Stromal cell of bone marrow (primary cell): ENCODE measurements around the gene RBM10.

Experiments used
- DNase-seq: peaks from one replicate; pipeline ENCODE4 v3.0.0-alpha.2; 2012; ENCODE audit warnings: low read depth

The RBM10 gene

GRCh38 chrX:47146936-47147859 lies 2.2 kb downstream of the RBM10 start:
- no peak for DNase-seq

- no peak for DNase-seq
Measured at GRCh38 chrX:47148946-47149345, 3.9 kb downstream of the RBM10 start.

GRCh38 chrX:47151435-47151834 lies 6.4 kb downstream of the RBM10 start:
- no peak for DNase-seq

- DNase-seq, result no peak
Measured at GRCh38 chrX:47156611-47157520, 11.8 kb downstream of the RBM10 start.

- no peak for DNase-seq
Measured at GRCh38 chrX:47158131-47158530, 13.1 kb downstream of the RBM10 start.

DNA sequence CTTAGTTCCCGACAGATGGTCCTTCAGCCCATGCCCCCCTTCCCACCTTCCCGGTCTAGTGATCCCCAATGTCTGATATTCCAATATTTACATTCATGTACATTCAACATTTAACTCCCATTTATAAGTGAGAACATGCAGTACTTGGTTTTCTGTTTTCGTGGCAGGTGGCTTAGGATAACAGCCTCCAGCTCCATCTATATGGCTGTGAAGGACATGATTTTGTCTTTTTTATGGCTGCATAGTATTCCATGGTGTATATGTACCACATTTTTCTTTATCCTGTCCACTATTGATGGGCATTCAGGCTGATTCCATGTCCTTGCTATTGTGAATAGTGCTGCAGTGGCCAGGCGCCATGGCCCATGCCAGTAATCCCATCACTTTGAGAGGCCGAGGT lies 13.8 kb downstream of the RBM10 start:
- DNase-seq, result no peak

DNA sequence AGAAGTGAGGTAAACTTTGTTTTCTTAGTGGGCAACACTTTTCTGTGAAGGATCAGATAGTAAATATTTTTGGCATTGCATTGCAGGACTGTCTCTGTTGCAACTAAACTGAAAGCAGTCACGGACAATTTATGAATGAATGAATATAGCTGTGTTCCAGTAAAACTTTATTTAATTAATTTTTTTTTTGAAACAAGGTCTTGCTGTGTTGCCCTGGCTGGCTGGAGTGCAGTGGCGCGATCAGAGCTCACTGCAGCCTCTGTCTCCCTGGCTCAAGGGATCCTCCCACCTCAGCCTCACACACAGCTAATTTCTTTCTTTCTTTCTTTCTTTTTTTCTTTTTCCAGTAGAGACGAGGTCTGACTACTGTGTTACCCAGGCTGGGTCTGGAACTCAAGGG lies 15.8 kb downstream of the RBM10 start:
- DNase-seq, result no peak

DNA sequence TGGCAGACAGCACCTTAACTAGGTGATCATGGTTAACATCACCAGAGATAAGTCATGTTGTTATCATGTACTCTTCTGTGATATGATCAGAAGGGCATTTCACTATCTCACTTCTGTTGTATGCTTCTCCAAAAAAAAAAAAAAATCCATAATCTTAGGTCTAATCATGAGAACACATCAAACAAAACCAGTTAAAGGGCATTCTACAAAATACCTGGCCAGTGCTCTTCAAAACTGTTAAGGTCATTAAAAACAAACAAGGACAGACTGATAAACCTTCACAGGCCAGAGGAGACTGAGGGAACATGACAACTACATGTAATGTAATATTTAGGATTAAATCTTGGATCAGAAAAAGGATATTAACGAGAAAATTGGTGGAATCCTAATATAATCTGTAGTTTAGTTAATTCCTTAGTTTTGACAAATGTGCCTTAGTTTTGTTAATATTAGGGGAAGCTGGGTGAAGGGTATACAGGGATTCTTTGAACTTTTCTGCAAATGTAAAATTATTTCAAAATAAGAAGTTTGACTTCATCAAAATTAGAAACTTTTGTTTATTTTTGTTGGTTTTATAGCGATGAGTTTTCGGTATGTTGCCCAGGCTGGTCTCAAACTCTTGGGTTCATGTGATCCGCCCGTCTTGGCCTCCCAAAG lies 18.0 kb downstream of the RBM10 start:
- no peak for DNase-seq

- no peak for DNase-seq
Measured at GRCh38 chrX:47164420-47164819, 19.4 kb downstream of the RBM10 start.

DNA sequence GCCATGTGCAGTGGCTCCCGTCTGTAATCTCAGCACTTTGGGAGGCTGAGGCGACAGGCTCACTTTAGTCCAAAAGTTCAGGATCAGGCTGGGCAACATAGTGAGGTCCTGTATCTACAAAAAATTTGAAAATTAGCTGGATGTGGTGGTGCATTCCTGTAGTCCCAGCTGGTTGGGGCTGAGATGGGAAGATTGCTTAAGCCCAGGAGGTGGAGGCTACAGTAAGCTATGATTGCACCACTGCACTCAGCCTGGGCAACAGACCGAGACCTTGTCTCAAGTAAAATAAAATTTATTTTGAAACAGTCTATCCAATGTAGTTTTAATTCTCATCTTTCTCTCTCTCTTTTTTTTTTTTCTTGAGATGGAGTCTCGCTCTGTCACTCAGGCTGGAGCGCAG lies 21.1 kb downstream of the RBM10 start:
- no peak for DNase-seq

- no peak for DNase-seq
Measured at GRCh38 chrX:47168495-47169073, 23.6 kb downstream of the RBM10 start.

DNA sequence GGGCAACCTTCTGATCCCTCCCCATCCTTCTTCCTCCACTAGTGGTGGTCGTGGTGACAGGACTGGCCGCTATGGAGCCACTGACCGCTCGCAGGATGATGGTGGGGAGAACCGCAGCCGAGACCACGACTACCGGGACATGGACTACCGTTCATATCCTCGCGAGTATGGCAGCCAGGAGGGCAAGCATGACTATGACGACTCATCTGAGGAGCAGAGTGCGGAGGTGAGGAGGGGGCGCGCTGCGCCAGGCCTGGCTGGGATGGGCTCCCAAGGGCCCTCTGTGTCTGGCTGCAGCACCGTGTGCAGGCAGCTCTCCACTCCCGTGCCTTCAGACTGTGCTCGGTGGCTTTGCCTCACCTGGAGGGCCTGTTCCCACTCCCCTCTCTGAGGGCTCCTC lies 24.3 kb downstream of the RBM10 start:
- DNase-seq, result no peak

GRCh38 chrX:47169726-47170515 lies 24.9 kb downstream of the RBM10 start:
- DNase-seq, result no peak

- DNase-seq, result no peak
Measured at GRCh38 chrX:47170861-47171692, 26.1 kb downstream of the RBM10 start.

GRCh38 chrX:47171996-47172395 lies 27.0 kb downstream of the RBM10 start:
- no peak for DNase-seq

DNA sequence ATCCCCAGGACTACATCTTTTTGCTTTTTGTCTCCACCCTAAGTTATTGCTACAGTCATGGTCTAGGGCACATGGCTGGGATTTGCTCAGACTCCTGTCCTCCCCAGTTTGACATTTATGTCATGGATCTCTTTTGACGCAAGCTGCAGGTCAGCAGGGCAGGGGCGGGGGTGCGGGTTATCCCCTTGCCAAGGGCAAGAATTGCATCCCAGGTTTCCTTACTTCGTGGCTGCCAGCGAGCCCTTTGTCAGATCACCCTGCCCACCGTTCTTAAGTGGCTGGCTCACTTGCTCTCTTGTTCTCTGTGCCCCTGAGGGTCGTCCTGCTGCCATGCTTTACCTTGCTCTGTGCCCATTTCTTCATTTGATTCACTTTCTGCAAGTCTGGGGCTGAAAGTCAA lies 27.5 kb downstream of the RBM10 start:
- no peak for DNase-seq

DNA sequence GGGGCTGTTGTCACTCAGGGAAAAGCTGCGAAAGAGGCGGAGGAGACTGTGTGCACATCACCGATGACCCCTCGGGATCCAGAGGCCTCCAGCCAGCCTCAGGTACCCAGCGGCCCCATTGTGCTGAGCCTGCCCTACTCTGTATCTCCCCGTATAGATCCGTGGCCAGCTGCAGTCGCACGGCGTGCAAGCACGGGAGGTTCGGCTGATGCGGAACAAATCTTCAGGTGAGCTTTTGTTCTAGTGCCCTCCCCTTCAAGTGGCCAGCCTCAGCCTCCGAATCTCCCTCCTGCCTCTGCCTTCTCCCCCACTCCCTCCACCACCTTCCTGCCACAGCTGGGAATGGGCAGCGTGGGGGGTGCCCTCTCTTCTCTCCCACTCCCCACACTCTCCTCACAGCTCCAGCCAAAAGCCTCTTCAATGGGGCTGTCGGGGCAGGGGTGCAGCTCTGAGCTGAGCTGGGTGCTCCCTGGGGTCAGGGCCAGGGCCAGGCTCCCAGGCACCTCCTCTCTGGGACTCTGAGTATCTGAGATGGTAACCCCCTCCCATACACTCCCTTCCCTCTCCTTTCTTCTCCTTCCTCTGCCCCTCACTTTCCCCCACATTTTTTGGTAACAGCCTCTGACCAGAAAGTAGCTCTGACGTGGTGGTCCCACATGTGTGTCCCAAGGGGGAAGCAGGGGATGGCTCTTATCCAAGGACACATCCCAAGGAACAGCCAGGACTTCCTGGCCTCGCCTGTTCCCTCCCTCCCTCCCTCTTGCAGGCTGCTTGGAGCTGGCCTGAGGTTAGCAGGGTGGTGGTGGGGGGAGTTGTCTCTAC lies 28.2 kb downstream of the RBM10 start:
- no peak for DNase-seq

- DNase-seq, result no peak
Measured at GRCh38 chrX:47174376-47174775, 29.4 kb downstream of the RBM10 start.

GRCh38 chrX:47174846-47175587 lies 30.0 kb downstream of the RBM10 start:
- no peak for DNase-seq
